ENCODE results near the gene SS18L1.
A peak's percentile ranks its signal among the peaks of the same experiment; 100 is the strongest.

Gene SS18L1

GRCh38 chr20:62160253-62160652 is 16.7 kb downstream of the SS18L1 start:
- no peak overlapping the region for H3K4me3 ChIP-seq (replicated peaks in 1 of 2; ENCODE audit: low read depth in 2 of 2, low read length in 2 of 2)
- TF ChIP-seq CTCF (IDR thresholded peaks at IDR 0.05; ENCODE audit: low read depth, low read length) = no peak
- no peak for DNase-seq (ENCODE audit: low read depth in 2 of 2)

- DNase-seq (ENCODE audit: low read depth in 2 of 2) = no peak
- H3K4me3 ChIP-seq (replicated peaks in 1 of 2; ENCODE audit: low read depth in 2 of 2, low read length in 2 of 2) = no peak overlapping the region
- TF ChIP-seq CTCF (IDR thresholded peaks at IDR 0.05; ENCODE audit: low read depth, low read length) = no peak
These were observed 17.3 kb downstream of the SS18L1 start for GRCh38 chr20:62160876-62161275.

- TF ChIP-seq CTCF (IDR thresholded peaks at IDR 0.05; ENCODE audit: low read depth, low read length) = no peak
- peak; percentile 76 to 79 for DNase-seq (ENCODE audit: low read depth in 2 of 2)
- no peak overlapping the region for H3K4me3 ChIP-seq (replicated peaks in 1 of 2; ENCODE audit: low read depth in 2 of 2, low read length in 2 of 2)
These were observed 17.8 kb downstream of the SS18L1 start for GRCh38 chr20:62161347-62161746.

- no peak overlapping the region for H3K4me3 ChIP-seq (replicated peaks in 1 of 2; ENCODE audit: low read depth in 2 of 2, low read length in 2 of 2)
- DNase-seq (ENCODE audit: low read depth in 2 of 2) = no peak
- TF ChIP-seq CTCF (IDR thresholded peaks at IDR 0.05; ENCODE audit: low read depth, low read length) = no peak
These were observed 19.4 kb downstream of the SS18L1 start for GRCh38 chr20:62162765-62163484.

GRCh38 chr20:62163485-62163865 is 19.9 kb downstream of the SS18L1 start:
- no peak overlapping the region for H3K4me3 ChIP-seq (replicated peaks in 1 of 2; ENCODE audit: low read depth in 2 of 2, low read length in 2 of 2)
- no peak for DNase-seq (ENCODE audit: low read depth in 2 of 2)
- TF ChIP-seq CTCF (IDR thresholded peaks at IDR 0.05; ENCODE audit: low read depth, low read length) = no peak

GRCh38 chr20:62163986-62164762 is 20.6 kb downstream of the SS18L1 start:
- no peak for TF ChIP-seq CTCF (IDR thresholded peaks at IDR 0.05; ENCODE audit: low read depth, low read length)
- H3K4me3 ChIP-seq (replicated peaks in 1 of 2; ENCODE audit: low read depth in 2 of 2, low read length in 2 of 2) = no peak overlapping the region
- DNase-seq (ENCODE audit: low read depth in 2 of 2) = no peak

Measured in cardiac fibroblast (primary cell).